CD4-positive, alpha-beta T cell treated with Interleukin-1 beta for 1 hour (primary cell): ENCODE data around the gene PTGER1.
"Not testable (repeated sequence)": the region's sequence is repeated elsewhere in the genome, so short reads cannot be mapped to it uniquely, and the experiment has no call there.

Source experiments
- DNase-seq, 2 donors: peaks; one replicate each; pipeline ENCODE4 v3.0.0-alpha.2; 2020 to 2022

PTGER1 gene

GRCh38 chr19:14473978-14474578 is 1.1 kb downstream of the PTGER1 start:
- no peak for DNase-seq

DNA sequence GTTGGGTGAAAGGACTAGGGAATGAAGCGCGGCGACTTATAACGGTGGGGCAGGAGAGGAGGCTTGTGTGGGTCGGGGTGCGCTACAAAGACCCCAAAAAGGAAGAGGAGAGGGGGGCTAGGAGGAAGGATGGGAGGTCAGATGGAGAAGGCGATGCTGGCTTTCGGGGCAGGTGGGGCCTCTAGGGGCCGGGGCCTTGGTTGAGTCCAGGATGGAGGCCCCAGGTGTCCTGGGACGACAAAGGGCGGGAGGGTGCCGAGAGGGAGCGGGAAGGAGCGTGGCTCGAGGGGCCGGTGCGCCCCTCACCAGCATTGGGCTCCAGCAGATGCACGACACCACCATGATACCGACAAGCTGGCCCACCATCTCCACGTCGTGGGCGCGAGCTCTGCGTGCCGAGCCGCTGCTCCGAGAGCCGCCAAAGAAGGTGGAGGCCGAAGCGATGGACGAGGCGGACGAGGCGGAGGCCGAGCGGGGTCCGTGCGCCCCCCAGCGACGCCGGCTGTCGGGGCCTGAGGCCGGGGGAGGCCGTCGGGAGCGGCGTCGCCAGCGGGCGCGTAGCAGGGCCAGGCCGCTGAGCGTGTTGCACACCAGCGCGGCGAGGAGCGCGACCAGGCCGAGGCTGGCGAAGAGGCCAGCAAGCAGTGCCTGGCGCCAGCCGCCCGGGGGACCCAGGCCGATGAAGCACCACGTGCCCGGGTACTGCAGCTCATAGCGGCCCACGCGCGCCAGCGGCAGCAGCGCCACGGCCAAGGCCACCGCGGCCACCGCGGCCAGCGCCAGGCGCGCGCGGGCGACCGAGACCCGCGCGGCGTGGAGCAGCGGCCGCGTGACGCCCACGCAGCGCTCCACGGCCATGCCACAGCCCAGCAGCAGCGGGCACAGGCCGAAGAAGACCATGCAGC is 1.8 kb downstream of the PTGER1 start:
- DNase-seq = no peak

GRCh38 chr19:14472202-14472938 is 2.8 kb downstream of the PTGER1 start:
- DNase-seq = peak; percentile 79 to 84

DNA sequence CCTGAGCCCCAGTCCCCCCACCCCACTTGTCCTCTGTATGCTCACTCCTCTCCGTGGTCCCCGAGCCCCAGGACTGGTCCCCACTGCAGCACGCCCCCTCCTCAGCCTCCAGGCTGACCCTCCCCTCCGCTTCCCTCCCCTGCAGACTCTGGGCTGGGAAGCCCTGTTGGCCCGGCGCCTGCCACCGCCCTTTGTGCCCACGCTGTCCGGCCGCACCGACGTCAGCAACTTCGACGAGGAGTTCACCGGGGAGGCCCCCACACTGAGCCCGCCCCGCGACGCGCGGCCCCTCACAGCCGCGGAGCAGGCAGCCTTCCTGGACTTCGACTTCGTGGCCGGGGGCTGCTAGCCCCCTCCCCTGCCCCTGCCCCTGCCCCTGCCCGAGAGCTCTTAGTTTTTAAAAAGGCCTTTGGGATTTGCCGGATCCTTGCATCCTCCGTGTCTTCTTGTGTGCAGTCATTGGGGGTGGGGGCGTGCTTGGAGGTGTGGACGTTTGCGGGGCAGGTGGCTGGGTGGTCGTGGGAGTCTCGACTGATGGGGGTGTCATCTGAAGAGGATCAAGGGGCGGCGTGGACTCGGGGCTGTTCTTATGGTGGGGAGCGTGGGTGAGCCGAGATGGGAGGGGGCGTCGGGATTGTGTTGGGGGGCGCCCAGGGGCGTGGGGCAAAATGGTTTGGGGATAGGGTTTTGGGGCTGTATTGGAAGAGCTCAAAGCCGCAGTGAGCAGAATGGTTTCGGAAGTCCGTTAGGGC is 3.5 kb downstream of the PTGER1 start:
- DNase-seq = no peak

DNA sequence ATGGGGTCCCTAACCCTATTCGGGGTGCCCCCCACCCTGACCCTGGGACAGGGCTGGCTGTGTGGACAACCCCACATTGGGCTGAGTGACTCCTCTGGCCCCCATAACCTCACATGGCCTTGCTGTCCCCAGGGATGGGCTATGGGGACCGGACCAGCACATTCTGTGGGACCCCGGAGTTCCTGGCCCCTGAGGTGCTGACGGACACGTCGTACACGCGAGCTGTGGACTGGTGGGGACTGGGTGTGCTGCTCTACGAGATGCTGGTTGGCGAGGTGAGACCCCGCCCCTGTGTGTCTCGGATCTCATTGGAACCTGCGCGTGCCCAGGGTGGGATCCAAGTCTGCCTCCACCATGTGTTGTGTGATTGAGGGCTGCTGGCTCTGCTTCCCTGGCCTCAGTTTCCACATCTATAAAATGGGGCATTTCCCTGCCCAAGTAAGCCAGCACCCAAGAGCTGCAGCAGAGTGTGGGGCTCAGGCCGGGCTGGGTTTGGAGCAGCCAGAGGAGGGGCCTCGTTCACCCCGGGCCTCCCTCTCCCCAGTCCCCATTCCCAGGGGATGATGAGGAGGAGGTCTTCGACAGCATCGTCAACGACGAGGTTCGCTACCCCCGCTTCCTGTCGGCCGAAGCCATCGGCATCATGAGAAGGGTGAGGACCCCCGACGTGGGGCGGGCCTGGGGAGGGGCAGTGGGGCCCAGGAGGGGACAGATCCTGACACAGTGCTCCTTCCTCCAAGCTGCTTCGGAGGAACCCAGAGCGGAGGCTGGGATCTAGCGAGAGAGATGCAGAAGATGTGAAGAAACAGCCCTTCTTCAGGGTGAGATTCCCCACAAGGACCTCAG is 4.9 kb downstream of the PTGER1 start:
- DNase-seq = no peak

DNA sequence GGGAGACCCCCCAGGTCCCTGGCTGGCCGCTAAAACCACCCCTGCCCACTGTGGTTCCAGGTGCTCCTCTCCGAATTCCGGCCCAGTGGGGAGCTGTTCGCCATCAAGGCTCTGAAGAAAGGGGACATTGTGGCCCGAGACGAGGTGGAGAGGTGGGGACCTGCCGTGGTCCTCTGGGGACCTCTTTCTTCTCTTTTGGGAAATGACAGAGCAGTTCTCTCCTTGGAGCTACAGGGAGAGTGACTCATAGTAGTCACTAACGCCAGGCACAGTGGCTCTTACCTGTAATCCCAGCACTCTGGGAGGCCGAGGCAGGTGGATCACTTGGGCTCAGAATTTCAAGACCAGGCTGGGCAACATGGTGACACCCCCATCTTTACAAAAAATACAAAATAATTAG is 7.3 kb downstream of the PTGER1 start:
- DNase-seq = no peak

DNA sequence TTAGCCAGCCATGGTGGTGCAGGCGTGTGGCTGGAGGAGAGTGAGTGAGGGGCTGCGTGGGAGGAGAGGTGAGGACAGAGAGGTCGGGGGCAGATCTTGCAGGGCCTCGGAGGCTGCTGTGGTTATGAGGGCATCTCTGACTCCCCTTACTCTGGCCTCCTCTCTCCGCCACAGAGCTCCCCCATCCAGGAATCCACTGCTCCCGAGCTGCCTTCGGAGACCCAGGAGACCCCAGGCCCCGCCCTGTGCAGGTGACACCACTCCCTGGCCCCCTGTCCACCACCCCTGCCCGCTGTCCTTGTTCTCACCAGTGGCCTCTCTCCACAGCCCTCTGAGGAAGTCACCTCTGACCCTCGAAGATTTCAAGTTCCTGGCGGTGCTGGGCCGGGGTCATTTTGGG is 7.8 kb downstream of the PTGER1 start:
- no peak for DNase-seq

DNA sequence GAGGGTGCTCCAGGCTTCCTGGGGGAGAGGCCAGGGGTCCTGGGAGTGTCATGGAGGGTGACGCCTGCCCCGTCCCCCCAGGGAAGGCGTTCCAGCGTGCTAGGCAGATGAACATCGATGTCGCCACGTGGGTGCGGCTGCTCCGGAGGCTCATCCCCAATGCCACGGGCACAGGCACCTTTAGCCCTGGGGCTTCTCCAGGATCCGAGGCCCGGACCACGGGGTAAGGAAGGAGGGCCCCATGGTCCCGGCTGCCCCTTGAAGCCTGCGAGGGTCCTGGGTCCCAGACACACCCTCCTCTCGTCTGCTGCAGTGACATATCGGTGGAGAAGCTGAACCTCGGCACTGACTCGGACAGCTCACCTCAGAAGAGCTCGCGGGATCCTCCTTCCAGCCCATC is 11.4 kb downstream of the PTGER1 start:
- no peak for DNase-seq

- not testable (repeated sequence) for DNase-seq
These were observed 12.8 kb downstream of the PTGER1 start for GRCh38 chr19:14462401-14462800.

DNA sequence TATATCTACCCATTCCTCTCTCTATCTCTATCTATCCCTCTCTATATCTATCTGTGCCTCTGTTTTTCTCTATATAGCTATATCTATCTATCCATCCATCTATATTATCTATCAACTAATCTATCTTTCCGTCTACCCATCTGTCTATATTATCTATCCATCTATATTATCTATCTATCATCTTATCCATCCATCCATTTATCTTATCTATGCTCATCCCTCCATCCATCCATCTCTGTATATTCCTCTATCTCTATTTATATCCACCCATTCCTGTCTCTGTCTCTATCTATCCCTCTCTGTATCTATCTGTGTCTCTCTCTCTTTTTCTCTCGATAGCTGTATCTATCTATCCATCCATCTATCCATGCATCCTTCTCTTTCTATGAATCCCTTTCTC is 14.2 kb downstream of the PTGER1 start:
- DNase-seq = no peak

DNA sequence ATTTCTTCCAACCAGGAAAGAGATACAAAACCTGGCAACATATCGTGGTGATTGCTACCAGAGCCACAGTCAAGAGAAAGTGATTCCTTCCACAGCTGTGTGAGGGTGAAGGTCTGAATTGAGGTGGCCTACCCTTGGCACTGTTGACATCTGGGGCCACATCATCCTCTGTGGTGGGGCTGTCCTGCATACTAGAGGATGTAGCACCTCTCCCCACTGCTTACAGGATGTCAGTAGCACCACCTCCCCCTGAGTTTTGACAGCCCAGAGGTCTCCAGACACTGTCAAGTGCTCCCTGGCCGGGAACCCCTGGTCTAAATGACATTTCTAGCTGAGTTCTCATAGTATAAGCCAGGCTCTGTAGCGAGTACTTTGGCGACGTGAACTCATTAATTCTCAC is 15.5 kb downstream of the PTGER1 start:
- peak; percentile 55 to 61 for DNase-seq

GRCh38 chr19:14452303-14452702 is 22.9 kb downstream of the PTGER1 start:
- DNase-seq = not testable (repeated sequence)

- DNase-seq = no peak
These were observed 24.3 kb downstream of the PTGER1 start for GRCh38 chr19:14450876-14451275.

DNA sequence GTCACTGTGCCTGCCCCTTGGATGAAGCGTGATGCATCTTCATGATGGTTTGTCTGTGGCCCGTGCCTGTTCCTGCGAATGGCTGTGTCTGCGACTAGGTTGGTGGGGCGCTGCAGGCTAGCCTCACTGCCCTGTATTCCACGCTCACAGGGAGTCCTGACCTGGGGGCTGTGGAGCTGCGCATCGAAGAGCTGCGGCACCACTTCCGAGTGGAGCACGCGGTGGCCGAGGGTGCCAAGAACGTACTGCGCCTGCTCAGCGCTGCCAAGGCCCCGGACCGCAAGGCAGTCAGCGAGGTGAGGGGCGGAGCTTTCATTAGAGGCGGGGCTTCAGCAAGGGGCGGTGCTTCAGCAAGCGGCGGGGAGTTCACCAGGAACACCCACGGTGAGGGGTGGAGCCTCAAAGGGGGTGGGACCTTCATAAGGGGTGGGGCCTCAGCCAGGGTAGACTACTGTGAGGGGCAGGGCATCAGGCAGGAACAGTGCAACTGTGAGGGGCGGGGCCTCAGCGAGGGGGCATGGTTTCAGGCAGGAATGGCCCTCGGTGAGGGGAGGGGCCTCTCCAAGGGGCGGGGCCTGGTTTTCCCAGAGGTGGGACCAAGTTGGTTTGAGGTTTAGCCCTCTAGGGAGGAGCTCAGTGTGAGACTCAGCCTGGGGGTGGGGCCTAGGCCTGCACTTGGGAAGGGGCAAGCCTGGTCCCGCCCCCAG is 24.8 kb downstream of the PTGER1 start:
- peak; percentile 76 to 80 for DNase-seq

DNA sequence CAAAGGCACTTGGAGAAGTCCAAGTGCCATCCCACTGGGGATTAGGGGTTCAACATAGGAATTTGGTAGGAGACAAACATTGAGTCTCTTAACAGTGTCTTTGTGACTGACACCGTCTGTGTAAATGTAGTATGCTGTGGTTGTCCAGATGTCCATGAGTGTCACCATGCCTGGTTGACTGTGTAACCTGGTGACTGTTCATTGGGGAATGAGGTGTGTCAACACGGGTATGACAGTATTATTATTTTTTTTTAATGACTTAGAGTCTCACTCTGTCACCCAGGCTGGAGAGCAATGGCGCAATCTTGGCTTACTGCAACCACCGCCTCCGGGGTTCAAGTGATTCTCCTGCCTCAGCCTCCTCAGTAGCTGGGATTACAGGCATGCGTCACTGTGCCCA is 25.8 kb downstream of the PTGER1 start:
- DNase-seq = no peak

GRCh38 chr19:14446336-14447036 is 28.7 kb downstream of the PTGER1 start:
- no peak for DNase-seq

GRCh38 chr19:14443632-14444216 is 31.4 kb downstream of the PTGER1 start:
- DNase-seq = no peak

- no peak for DNase-seq
These were observed 32.1 kb downstream of the PTGER1 start for GRCh38 chr19:14442891-14443631.
